Heart left ventricle (tissue), 13 donors: ENCODE measurements around the gene BACH2.

ENCODE experiments used
- CTCF ChIP-seq, 12 donors: fragments of 200-600 bp; sonication (generic) in 4 of 12; IDR thresholded peaks; one replicate each; pipeline versions ENCODE4 v1.5.0 to v1.8.0; 2018 to 2022; ENCODE audit warnings: antibody characterized with exemption in 12 of 12, mild to moderate bottlenecking in 5 of 12
- POLR2A ChIP-seq, 2 donors: fragments of 450-650 bp; IDR thresholded peaks; one replicate each; pipeline ENCODE4 v1.6.1; 2017; ENCODE audit warnings: antibody characterized with exemption in 2 of 2, mild to moderate bottlenecking in 2 of 2, moderate library complexity in 2 of 2
- donor health status: ischemic (EF 13 %, LVEDD 7.1; RV severe dilation, severe dysfunction).
- donor health status: DM: no; HTN: yes; CAD: no.
- donor health status: DM: no; HTN: no; CAD: no.
- donor health status: ischemic (EF 25% LVEDD 6.9; RV normal size, moderate dysfunction).
- donor health status: ischemic (EF 25% LVEDD 5.7; RV mildly dilated, moderate dysfunction).
- donor health status: ischemic (EF 35%, LVEDD 5.7; RV mildly dilated, moderate dysfunction).
- donor health status: nonischemic (EF 11% LVEDD 7.7; RV severe dilation, severe dysfunction).
- donor health status: DM: yes; HTN: yes; CAD: no.
- donor health status: PGD.
- donor health status: ischemic (EF 29% LVEDD 5.4; RV normal size, mild dysfunction).
- donor health status: nonischemic (EF 23%, LVEDD 6.1; RV moderate dilation, normal function).

- no peak for TF ChIP-seq CTCF (IDR thresholded peaks at IDR 0.05)
- no peak for TF ChIP-seq POLR2A (IDR thresholded peaks at IDR 0.05)
Observed at GRCh38 chr6:90227213-90227612, 69.4 kb downstream of the BACH2 start.
